HCT116 (cell line): Measurements from ENCODE around the gene AUP1.

Source experiments
- CTCF ChIP-seq, 3 experiments: fragments of 200-600 bp in 1 of 3; sonication (generic) in 1 of 3; IDR thresholded peaks in 2 of 3; conservative IDR thresholded peaks in 1 of 3; 2 replicates each; pipeline ENCODE4 v1.5.1; 2012 to 2017; ENCODE audit warnings: low read depth in 2 of 3, low read length in 2 of 3, antibody characterized with exemption in 1 of 3, borderline replicate concordance in 1 of 3, control low read depth in 1 of 3, mild to moderate bottlenecking in 1 of 3, mixed read lengths in 1 of 3, mixed run types in 1 of 3, moderate library complexity in 1 of 3; ENCODE audit not compliant: insufficient read depth in 1 of 3
- EGR1 ChIP-seq: IDR thresholded peaks from 2 replicates; pipeline ENCODE4 v1.6.1; 2012; ENCODE audit warnings: low read depth
- EZH2phosphoT487 ChIP-seq: fragments of 200-600 bp; IDR thresholded peaks from 2 replicates; pipeline ENCODE4 v1.6.1; 2018; ENCODE audit warnings: antibody characterized with exemption, borderline replicate concordance
- POLR2A ChIP-seq: IDR thresholded peaks from 2 replicates; pipeline ENCODE4 v1.7.0; 2011; ENCODE audit warnings: borderline replicate concordance; ENCODE audit not compliant: insufficient read depth, insufficient read length; ENCODE audit errors: extremely low read depth
- POLR2AphosphoS5 ChIP-seq: IDR thresholded peaks from 2 replicates; pipeline ENCODE4 v1.6.1; 2011; ENCODE audit warnings: mild to moderate bottlenecking, low read depth, low read length, moderate library complexity
- RAD21 ChIP-seq: IDR thresholded peaks from 2 replicates; pipeline ENCODE4 v1.6.1; 2012; ENCODE audit warnings: low read depth, mild to moderate bottlenecking
- SIN3A ChIP-seq: IDR thresholded peaks from 2 replicates; pipeline ENCODE4 v1.6.1; 2012; ENCODE audit warnings: low read depth
- SP1 ChIP-seq: IDR thresholded peaks from 2 replicates; pipeline ENCODE4 v1.6.1; 2012; ENCODE audit warnings: low read depth
- SRF ChIP-seq: IDR thresholded peaks from 2 replicates; pipeline ENCODE4 v1.6.1; 2012; ENCODE audit warnings: low read depth
- TCF7L2 ChIP-seq: IDR thresholded peaks from 2 replicates; pipeline ENCODE4 v1.7.0; 2011; ENCODE audit warnings: borderline replicate concordance, inconsistent platforms; ENCODE audit not compliant: insufficient read depth, insufficient read length; ENCODE audit errors: extremely low read depth
- ZNF274 ChIP-seq: fragments of 200-500 bp; sonication (Bioruptor generic); IDR thresholded peaks from 2 replicates; pipeline ENCODE4 v1.6.1; 2014; ENCODE audit warnings: mild to moderate bottlenecking, low read depth, low read length, inconsistent platforms
- TF ChIP-seq, protein P1 (sequence below): IDR thresholded peaks from 2 replicates; pipeline ENCODE4 v1.6.1; 2012
- TF ChIP-seq, protein P2 (sequence below): IDR thresholded peaks from 2 replicates; pipeline ENCODE4 v1.6.1; 2012

DNA sequence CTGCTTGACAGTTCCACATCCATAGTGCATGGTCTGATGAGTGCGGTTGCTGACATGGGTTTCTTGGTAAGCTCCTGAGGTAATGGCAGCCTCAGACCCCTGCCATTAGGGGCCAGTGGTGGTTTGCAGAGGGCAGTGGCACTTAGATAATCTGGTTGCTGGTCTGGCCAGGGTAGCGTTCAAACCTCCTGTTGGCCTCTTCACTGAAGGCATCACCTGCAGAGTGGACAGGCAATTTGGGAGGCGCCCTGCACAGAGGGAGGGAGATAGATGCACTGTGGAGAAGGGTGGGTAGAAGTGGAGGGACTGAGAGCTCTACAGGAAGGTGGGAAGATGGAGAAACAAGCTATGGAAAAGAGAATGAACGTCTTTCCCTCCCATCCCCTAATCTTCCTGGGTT, 4.0 kb upstream of the AUP1 start:
- TF ChIP-seq POLR2AphosphoS5, result no peak
- TF ChIP-seq TCF7L2, result no peak
- TF ChIP-seq CTCF (IDR thresholded peaks at IDR 0.05 in 2 of 3, conservative IDR thresholded peaks at IDR 0.05 in 1 of 3; ENCODE audit: borderline replicate concordance in 1 of 3, insufficient read depth in 1 of 3, low read depth in 2 of 3, low read length in 2 of 3), result no peak
- no peak for TF ChIP-seq EZH2phosphoT487
- no peak for TF ChIP-seq POLR2A
- TF ChIP-seq SRF, result no peak
- TF ChIP-seq SP1, result no peak
- no peak for TF ChIP-seq ZNF274
- TF ChIP-seq SIN3A, result no peak
- no peak for TF ChIP-seq RAD21
- no peak for TF ChIP-seq EGR1
- TF ChIP-seq, protein P1, sequence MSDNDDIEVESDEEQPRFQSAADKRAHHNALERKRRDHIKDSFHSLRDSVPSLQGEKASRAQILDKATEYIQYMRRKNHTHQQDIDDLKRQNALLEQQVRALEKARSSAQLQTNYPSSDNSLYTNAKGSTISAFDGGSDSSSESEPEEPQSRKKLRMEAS, result no peak
- TF ChIP-seq, protein P2, sequence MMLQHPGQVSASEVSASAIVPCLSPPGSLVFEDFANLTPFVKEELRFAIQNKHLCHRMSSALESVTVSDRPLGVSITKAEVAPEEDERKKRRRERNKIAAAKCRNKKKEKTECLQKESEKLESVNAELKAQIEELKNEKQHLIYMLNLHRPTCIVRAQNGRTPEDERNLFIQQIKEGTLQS, result no peak
